HK-2 (cell line): ENCODE data around the gene TMEM50A.
A peak's percentile ranks its signal among the peaks of the same experiment; 100 is the strongest.
"Not testable (repeated sequence)": the region's sequence is repeated elsewhere in the genome, so short reads cannot be mapped to it uniquely, and the experiment has no call there.

Source experiments
- DNase-seq: peaks from one replicate; pipeline ENCODE4 v3.0.0-alpha.2; 2018; ENCODE audit not compliant: unreplicated experiment

Gene TMEM50A

DNA sequence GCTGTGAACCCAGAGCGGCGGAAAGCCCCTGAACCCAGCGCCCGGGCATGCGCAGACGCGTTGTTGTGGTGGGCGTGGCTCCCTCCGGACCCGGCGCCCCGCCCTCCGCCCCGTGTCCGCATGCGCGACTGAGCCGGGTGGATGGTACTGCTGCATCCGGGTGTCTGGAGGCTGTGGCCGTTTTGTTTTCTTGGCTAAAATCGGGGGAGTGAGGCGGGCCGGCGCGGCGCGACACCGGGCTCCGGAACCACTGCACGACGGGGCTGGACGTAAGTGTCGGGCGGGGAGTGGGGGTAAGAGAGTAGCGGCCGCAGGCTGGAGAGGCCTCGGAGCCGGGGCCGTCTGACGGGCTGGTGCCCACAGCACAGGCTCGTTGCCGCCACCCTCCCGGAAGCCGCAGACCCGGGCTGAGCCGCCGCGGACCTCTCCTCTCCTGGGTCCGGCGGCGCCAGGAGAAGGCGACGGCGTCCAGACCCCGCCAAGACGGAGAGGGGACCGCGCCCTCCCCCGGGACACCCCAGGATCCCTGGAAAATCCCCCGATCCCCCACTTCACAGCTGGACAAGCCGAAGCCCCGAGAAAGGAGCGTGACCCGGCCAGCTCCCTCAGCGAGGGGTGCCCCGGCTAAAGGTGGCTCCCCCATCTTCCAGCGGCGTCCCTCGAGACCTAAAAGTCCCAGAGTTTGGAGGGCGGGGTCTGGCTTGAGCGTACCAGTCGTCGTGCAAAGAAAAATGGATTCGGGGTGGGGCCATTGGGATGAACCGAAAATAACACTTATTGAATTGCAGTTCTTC is at the start of gene TMEM50A:
TSS of gene TMEM50A (plus strand) at position 147 of the 794 bp plus-strand sequence. CDS start 2,153 bp downstream, outside the sequence.
- peak; percentile 93 for DNase-seq

DNA sequence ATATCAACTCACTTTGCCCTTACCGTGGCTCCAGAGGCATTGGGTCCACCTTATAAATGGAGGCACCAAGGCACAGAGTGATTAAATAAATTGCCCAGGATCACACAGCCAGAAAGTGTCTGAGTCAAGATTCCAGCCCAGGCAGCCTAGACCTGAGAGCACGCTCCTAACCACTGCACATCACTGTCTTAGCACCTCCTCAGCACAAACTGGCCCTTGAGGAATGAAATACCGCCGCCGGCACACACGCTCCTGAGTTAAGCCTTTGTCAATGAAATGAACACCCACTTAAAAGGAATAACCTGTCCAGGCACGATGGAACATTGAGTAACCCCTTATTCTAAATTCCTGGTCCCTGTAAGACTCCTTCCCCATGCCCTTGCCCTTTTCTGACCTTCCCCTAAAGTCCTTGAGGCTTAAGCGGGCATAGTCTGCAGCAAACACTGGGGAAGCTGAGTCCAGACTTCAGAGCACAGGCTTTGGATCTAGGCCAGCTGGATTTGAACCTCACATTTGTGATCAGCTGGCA is 49.5 kb upstream of the TMEM50A start:
- DNase-seq, result not testable (repeated sequence)

DNA sequence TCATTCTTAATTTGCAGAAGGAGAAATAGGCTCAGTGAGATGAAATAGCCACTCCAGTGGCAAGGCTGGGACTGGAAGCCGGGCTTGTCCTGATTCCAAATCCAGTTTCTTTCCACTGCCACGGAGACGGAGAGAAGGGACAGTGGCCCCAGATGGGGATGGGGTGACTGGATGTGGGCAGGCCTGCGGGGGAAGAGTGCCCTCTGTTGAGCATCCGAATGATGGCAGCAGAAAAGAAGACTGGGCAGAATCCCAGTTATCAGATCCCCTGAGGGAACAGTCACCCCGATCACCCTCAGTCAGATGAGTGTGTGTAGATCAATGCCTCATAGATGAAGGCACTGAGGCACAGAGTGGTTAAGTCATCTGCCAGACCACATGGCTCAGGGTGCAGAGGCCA is 48.1 kb upstream of the TMEM50A start:
- not testable (repeated sequence) for DNase-seq

DNA sequence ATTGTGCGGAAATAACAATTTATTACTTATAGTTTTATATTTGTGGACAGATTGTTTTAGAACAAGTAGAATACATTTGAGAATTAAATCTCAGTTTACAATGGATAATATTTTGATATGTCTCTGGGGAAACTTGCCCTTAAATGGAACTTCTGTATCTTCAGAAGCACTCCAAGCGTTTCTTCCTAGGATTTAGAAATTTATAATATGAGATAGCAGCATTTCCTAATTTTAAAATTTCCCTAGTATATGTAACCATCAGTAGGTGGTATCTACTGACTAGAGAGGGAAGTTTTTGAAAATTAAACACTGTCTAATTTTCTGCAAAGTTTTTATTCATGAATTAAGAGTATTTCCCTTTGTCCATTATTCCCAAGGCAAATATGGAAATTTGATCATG is 44.7 kb upstream of the TMEM50A start:
- not testable (repeated sequence) for DNase-seq

DNA sequence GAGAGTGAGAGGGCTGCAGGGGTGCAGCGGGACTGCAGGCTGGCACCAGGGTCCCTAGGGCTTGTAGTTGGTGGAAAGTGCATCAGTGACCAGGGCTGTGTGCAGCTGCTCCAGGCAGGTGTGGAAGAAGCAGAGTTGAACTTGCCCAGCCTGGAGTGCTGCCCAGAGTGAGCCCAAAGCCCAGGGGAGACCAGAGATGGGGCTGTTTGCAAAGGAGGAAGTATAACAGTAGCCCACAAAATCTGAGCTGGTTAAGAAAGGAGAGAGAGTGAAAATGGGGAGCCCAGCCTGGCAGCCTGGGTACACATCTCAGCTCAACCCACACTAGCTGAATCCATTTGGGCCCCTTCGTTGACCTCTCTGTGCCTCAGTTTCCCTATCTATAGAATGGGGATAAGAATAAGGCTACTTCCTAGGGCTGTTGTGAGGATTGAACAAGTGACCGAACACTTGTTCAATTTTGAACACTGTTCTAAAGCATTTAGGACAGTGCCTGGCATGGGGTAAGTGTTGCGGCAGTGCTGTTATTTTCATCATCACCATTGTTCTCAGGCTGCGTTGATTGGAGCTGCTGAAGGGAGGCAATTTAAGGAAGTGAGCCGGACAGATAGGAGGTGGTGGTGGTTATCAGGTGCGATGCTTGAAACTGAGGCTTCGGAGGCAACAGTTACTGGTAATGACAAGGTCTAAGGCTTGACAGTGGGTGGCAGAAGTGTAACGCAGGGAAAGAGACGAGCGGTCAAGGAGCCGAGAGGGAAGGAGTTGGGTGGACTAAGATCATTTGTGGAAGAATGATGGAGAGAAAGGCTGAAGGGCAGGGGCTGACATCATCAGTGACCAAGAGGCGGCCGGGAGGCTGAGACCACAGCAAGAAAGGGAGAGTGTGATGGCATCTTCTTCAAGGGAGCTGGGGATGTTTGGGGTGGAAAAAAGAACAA is 43.0 kb upstream of the TMEM50A start:
- DNase-seq, result not testable (repeated sequence)

DNA sequence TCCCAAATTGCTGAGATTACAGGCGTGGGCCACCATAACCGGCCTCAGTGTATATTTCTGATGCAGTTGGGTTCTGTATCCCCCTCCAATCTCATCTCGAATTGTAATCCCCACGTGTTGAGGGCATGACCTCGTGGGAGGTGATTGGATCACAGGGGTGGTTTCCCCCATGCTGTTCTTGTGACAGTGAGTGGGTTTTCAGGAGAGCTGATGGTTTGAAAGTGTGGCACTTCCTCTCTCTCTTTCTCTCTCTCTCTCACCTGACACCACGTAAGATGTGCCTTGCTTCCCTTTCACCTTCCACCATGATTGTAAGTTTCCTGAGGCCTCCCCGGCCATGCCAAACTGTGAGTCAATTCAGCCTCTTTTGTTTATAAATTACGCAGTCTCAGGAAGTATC is 41.6 kb upstream of the TMEM50A start:
- not testable (repeated sequence) for DNase-seq

DNA sequence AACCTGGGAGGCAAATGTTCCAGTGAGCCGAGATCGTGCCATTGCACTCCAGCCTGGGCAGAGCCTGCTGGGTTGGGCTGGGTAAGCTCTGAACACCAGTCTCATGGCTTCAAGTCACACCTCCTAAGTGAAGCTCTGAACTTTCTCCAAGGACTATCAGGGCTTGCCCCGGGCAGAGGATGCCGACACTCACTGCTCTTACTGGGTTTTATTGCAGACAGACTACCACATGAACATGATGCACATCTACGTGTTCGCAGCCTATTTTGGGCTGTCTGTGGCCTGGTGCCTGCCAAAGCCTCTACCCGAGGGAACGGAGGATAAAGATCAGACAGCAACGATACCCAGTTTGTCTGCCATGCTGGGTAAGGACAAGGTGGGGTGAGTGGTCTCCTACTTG is 37.4 kb upstream of the TMEM50A start:
- DNase-seq, result not testable (repeated sequence)

DNA sequence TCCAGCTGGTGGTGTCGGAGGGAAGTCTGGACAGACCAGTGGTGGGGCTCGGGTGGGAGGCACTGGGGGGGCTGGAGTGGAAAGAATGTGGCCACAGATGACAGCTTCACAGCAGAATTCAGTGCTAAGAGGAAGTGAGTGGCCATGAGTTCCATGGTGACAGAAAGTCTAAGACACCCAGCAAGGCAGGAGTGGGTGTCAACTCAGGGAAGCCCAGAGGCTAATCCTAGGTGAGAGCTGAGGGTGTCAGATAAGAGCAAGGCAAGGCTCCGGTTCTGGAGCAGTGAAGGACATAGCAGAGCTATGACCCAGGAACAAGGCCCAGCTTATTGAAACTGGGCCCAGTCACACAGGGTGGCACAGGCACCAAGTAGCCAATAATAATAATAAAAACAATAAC is 35.8 kb upstream of the TMEM50A start:
- DNase-seq, result not testable (repeated sequence)

DNA sequence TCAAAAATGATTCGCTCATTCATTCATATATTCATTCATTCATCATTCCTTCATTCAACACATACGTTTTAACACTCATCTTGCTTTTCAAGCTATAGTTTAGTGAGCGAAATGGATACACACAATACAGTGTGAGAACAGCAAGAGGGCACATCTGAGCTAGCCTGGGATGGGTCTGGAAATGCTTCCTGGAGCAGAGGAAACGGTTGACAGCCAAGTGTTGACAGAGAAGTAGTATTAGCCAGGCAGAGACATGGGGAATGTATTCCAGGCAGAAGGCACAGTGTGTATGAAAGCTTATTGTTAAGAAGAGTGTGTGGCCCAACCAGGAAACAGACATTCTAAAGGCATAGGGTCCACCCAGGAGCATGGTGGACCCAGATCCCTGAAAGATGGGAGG is 33.2 kb upstream of the TMEM50A start:
- DNase-seq, result not testable (repeated sequence)

DNA sequence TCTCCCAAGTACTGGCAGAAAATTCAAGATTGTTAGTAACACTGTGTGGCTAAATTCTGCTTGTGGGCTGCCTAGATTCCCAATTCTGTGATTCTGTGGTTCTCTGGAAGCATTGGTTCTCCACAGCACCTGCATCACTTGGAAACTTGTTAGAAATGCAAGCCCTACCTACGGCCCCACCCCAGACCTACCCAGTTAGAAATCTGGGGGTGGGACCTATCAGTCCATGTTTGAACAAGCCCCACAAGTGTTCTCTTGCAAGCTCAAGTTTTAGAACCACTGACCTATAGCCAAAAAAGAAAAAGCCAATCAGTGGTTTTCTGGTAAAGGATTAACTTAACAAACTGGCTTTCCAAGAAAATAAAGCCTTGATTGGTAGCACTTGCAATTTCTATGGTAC is 30.0 kb upstream of the TMEM50A start:
- not testable (repeated sequence) for DNase-seq

DNA sequence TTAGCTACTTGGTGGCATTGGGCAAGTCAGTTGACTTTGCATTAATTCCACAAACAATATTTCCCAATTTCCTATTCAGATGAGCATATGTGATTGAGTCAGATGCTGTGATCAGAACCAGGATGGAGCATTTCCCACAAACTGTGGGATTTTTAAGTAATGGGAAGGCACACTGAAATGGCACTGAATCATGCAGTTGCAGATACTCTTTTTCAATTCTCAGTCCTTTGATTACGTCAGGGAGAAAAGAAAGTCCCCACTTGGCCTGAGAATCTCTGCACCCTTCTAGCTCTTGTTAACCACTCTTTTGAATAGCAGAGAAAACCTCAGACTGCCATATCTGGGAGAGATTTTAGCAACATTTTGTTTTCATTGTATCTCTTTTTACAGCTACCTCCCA is 29.0 kb upstream of the TMEM50A start:
- DNase-seq, result not testable (repeated sequence)

DNA sequence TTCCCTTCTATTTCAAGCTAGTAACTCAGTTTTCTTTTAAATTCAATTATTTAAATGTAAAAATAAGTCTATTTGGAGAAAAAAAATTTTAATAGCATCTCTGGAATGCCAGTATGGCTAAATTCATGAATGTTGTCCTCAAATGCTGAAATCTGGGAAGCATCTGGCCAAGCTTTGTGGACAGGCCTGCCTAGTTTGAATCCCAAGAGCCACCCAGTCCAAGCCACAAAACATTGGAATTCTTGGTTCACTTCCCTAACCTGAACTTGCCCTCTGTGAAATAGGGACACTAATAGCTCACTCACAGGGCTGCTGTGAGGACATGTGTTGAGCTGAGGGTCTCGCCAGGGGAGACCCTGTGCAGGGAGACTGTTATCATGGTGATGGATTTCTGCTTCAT is 28.6 kb upstream of the TMEM50A start:
- not testable (repeated sequence) for DNase-seq

DNA sequence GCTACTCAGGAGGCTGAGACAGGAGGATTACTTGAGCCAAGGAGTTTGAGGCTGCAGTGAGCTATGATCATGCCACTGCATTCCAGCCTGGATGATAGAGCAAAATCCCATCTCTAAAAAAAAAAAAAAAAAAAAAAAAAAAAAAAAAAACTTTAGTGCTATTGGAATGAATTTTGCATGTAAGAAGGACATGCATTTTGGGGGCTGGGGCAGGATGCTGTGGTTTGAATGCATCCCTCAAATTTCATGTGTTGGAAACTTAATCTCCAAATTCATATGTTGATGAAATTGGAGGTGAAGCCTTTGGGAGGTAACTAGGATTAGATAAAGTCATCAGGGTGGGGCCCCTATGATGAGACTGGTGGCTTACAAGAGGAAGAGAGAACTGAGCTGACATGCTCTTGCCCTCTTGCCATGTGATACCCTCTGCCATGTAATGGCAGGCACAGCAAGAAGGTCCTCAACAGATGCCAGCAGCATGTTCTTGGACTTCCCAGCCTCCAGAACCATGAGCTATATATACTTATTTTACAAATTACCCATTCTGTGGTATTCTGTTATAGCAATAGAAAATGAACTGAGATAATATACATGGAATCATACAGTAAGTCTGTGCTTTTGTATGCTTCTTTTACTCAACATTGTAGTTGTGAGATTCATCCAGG is 25.2 kb upstream of the TMEM50A start:
- not testable (repeated sequence) for DNase-seq

DNA sequence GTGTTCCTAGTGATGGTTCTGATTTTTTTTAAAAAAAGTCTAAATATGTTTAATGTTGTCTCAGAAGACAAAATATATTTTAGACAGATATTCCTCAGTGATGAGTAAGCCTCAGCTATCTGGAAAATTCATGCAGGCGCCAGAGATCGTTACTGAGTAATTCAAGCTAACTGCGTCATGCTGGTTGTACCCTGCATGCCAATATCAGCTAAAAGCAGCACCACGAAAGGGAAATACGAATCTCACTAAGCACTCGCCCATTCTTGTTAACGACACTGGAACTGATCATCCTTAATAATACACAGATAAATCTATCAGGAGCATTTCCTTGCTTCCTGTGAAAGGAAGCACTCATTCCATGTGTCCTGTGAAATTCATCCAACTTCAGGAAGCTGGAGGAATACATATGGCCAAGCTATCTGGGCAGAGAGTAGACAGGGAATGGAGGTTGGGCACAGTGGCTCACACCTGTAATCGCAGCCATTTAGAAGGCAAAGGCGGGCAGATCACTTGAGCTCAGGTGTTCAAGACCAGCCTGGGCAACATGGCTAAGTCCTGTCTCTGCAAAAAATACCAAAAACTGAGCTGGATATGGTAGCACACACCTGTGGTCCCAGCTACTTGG is 17.7 kb upstream of the TMEM50A start:
- peak; percentile 23 for DNase-seq

DNA sequence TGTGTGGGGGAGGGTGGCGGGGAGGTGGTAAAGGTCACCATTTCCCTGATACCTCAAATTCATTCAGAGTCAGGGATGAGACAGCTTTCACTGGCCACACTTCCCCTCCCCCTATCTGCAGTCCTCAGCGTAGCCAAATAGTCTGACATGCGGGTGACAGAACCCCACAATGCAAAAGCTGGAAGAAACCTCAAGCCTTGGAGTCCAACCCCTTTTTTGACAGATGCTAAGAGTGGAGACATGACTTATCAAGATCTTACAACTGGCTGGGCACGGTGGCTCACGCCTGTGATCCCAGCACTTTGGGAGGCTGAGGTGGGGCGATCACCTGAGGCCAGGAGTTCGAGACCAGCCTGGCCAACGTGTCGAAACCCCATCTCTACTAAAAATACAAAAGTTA is 16.0 kb upstream of the TMEM50A start:
- DNase-seq, result not testable (repeated sequence)

DNA sequence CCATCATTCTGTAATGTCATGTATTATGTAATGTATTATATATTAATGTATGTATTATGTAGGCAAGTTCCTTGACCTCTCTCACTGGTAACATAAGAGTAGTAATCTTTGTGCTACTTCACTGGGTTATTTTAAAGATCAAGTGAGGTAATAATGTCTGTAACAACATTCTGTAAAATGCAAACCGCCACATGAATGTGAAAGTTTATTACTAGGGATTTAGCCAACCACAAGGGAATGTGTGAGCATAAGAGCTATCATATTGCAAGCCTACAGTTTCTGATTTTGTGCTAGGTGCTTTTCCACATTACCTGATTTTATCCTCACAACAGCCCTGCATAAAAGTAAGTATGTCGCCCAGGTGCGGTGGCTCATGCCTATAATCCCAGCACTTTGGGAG is 13.7 kb upstream of the TMEM50A start:
- not testable (repeated sequence) for DNase-seq

DNA sequence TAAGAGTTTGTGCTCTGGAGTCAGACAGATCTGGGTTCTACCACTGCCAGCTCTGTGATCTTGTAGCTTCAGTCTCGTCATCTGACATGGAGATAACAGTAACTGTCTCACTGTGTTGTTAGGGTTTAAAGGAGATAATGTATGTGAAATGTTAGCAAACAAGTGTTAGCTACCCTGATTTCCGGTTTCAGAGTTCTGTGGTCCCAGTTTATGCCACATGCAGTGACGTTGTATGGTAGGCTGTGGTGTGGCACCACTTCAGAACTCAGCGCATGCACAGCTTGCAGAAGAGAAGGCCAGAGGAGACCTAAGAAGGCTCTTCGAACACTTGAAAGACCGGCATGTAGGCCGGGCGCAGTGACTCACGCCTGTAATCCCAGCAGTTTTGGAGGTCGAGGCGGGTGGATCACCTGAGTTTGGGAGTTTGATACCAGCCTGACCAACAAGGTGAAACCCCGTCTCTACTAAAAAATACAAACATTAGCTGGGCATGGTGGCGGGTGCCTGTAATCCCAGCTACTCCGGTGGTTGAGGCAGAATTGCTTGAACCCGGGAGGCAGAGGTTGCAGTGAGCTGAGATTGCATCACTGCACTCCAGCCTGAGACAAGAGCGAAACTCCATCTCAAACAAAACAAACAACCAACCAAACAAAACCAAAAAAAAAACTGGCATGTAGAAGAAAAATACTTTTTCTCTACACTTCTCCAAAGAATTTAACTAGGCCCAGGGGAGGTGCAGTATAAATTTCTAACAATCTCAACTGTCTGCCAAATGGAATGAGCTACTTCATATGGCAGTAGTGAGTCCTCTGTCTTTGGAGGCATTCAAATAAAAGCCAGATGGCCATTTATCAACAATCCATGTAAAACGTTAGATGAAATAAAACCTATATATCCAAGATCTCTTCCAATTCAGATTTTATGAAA is 10.0 kb upstream of the TMEM50A start:
- DNase-seq, result not testable (repeated sequence)

DNA sequence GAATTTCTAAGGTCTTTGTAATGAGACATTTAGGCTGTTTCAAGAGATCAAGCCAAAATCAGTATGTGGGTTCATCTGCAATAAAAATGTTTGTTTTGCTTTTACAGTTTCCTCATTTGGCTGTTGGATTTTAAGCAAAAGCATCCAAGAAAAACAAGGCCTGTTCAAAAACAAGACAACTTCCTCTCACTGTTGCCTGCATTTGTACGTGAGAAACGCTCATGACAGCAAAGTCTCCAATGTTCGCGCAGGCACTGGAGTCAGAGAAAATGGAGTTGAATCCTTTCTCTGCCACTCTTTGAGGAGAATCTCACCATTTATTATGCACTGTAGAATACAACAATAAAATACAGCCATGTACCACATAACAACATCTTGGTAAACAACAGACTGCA is 9.3 kb upstream of the TMEM50A start:
- DNase-seq, result not testable (repeated sequence)

DNA sequence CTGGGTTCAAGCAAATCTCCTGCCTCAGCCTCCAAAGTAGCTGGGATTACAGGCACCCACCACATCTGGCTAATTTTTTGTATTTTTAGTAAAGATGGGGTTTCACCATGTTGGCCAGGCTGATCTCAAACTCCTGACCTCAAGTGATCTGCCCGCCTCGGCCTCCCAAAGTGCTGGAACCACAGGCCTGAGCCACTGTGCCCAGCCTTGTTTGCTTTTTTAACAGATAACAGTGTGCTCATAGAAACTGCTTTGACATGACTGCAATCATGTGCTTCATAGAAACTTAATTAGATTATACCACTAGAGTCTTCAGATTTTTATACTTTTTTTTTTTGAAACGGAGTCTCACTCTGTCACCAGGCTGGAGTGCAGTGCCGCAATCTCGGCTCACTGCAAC is 8.8 kb upstream of the TMEM50A start:
- DNase-seq, result not testable (repeated sequence)

DNA sequence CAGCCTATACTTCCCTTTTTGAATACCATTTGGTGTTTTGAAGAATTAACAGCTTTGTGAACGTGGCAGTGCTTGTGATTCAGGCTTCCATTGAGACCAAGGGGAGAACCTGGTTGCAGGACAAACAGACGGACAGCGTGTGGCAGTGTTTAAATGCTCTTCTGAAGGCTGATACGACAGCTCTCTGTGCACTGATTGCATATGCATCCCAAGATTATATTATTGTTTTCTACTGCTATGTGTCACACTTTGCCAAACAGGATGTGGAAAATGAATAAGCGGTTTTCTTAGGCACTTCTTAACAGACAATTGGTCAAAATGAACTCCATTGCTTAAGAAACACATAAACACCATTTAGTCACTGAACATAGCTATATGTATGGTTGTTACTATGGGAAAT is 8.2 kb upstream of the TMEM50A start:
- not testable (repeated sequence) for DNase-seq
